WTC11 (cell line): ENCODE results near the gene DMXL1. TPM values are rescaled to one million over a fixed set of nuclear protein-coding genes. Genes with fewer than 3 reads are reported as not detected.

Experiments
- ATAC-seq: fragments of 200-7000 bp; cut with Tn5 transposase; 2 replicates; pipeline ENCODE4 v1.10.0; 2021; ENCODE audit warnings: mild to moderate bottlenecking, moderate library complexity
- CTCF ChIA-PET: fragments of 300-600 bp; sonication (Branson Sonifier 250); formaldehyde crosslinking; loops from one replicate; lab custom pipeline; 2021; ENCODE audit warnings: antibody characterized with exemption; lab: Charles Lee
- POLR2A ChIA-PET: fragments of 350-600 bp; sonication (Branson Sonifier 250); formaldehyde crosslinking; loops from one replicate; lab custom pipeline; 2021; ENCODE audit warnings: antibody characterized with exemption; lab: Charles Lee
- DNase-seq: peaks from one replicate; pipeline ENCODE4 v3.0.0; 2021; ENCODE audit warnings: low spot score
- H3K27ac Mint-ChIP-seq: 2 replicates; pipeline ENCODE4 v1.8.0; 2021; ENCODE audit warnings: mixed read lengths
- H3K27me3 Mint-ChIP-seq: 2 replicates; pipeline ENCODE4 v1.8.0; 2021; ENCODE audit warnings: low read depth, mild to moderate bottlenecking, moderate library complexity, mixed read lengths
- H3K36me3 Mint-ChIP-seq: 2 replicates; pipeline ENCODE4 v1.8.0; 2021; ENCODE audit warnings: mixed read lengths
- H3K4me1 Mint-ChIP-seq: 2 replicates; pipeline ENCODE4 v1.8.0; 2022; ENCODE audit warnings: mixed read lengths
- H3K4me3 Mint-ChIP-seq: 2 replicates; pipeline ENCODE4 v1.8.0; 2021; ENCODE audit warnings: mild to moderate bottlenecking, moderate library complexity, mixed read lengths
- H3K9me3 Mint-ChIP-seq: 2 replicates; pipeline ENCODE4 v1.8.0; 2021; ENCODE audit warnings: mixed read lengths
- CREB1 ChIP-seq: sonication (generic); formaldehyde crosslinking; IDR thresholded peaks from 2 replicates; pipeline ENCODE4 v1.8.0; 2023; ENCODE audit warnings: mild to moderate bottlenecking, missing genetic modification reagents
- CREM ChIP-seq: sonication (generic); formaldehyde crosslinking; IDR thresholded peaks from 2 replicates; pipeline ENCODE4 v1.8.1; 2022; ENCODE audit warnings: mild to moderate bottlenecking, missing genetic modification reagents, moderate library complexity
- FOXK1 ChIP-seq: sonication (generic); formaldehyde crosslinking; IDR thresholded peaks from 2 replicates; pipeline ENCODE4 v1.8.0; 2022; ENCODE audit warnings: mild to moderate bottlenecking, moderate library complexity, missing genetic modification reagents
- ZNF138 ChIP-seq: sonication (generic); formaldehyde crosslinking; conservative IDR thresholded peaks from 2 replicates; pipeline ENCODE4 v1.8.1; 2022; ENCODE audit warnings: mild to moderate bottlenecking, moderate library complexity, missing genetic modification reagents
- ZNF263 ChIP-seq: sonication (generic); formaldehyde crosslinking; IDR thresholded peaks from 2 replicates; pipeline ENCODE4 v1.8.1; 2022; ENCODE audit warnings: low read depth, mild to moderate bottlenecking, moderate library complexity, missing genetic modification reagents
- total RNA-seq: library from RNA; stranded (reverse); gene quantifications from 3 replicates; pipeline ENCODE4 v1.2.3, GENCODE V29; 2021
- TF ChIP-seq, protein P1 (sequence below): sonication (generic); formaldehyde crosslinking; IDR thresholded peaks from 2 replicates; pipeline ENCODE4 v1.8.0; 2023; ENCODE audit warnings: missing genetic modification reagents, mild to moderate bottlenecking, borderline replicate concordance
- TF ChIP-seq, protein P2 (sequence below): sonication (generic); formaldehyde crosslinking; IDR thresholded peaks from 2 replicates; pipeline ENCODE4 v1.8.0; 2022; ENCODE audit warnings: missing genetic modification reagents
- TF ChIP-seq, protein P3 (sequence below): fragments of 250-450 bp; sonication (Bioruptor Pico); IDR thresholded peaks from 2 replicates; pipeline ENCODE4 v2.1.2; 2022; ENCODE audit warnings: mild to moderate bottlenecking, moderate library complexity
- TF ChIP-seq, protein P4 (sequence below): sonication (generic); formaldehyde crosslinking; IDR thresholded peaks from 2 replicates; pipeline ENCODE4 v1.8.1; 2022; ENCODE audit warnings: missing genetic modification reagents, borderline replicate concordance
- TF ChIP-seq, protein P5 (sequence below): sonication (generic); formaldehyde crosslinking; IDR thresholded peaks from 2 replicates; pipeline ENCODE4 v1.8.1; 2023; ENCODE audit warnings: mild to moderate bottlenecking, missing genetic modification reagents, moderate library complexity
- TF ChIP-seq, protein P6 (sequence below): sonication (generic); formaldehyde crosslinking; IDR thresholded peaks from 2 replicates; pipeline ENCODE4 v1.8.0; 2023; ENCODE audit warnings: mild to moderate bottlenecking, missing genetic modification reagents

DMXL1 gene
- total RNA-seq, 1 experiment from 2014 or later, result 43.7 TPM

DNA sequence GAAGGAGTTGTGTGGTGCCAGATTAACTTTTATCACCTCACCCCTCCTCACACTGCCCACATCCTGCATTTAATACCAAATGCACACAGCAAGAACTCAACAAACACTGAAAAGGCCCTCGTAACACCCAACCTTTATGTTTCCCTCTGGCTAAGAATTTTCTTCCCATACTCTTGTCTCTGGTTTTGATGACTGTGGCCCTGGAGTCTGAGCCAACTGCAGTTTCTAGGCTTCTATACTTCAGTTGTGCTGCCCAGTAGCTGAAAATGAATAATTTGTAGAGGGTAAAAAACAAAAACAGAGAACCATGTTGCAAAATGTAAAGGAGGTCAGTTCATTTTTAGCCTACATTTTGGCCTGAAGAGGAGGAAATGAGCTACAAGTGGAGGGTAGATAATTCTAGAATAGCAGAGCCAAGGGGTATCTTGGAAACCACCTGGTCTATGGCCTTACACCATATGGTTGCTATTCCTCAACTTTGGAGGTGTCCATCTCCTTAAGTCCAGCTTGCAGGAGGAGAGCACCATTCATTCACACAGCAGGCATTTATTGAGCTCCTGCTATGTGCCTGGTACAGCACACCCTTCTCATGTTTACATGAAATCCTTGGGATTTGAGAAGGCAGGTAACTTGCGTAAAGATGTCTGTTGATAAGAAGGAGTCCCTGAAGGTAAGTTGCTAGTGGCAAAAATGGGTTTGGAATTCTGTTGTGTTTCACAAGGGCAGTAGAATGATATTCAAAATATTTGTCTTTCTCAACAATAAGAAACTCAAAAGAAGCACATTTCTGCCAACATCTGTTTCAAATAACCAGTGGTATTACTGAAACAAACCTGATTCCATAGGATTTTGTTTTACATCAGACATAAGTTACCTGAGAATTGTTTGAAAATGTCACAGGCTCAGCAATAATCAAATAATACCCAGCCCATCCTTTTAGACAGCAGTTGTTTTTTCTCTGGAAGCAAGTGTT, 201.2 kb downstream of the DMXL1 start:
- Mint-ChIP-seq H3K27me3 (peaks cover 18% of the 10 kb centered on the region), H3K9me3 (no peaks in the 10 kb centered on the region), H3K4me1 (peaks cover 53% of the 10 kb centered on the region), H3K27ac (no peak overlapping the region), H3K36me3 (no peaks in the 10 kb centered on the region), H3K4me3 (no peak overlapping the region)
- ChIA-PET CTCF (interaction anchor here (1.3 to 1.6 kb wide), 2 partner anchors 140 to 284 kb away, joined by 5 to 6 read pairs; no protein-coding TSS in a partner anchor), POLR2A (interaction anchor here (1.0 kb wide), 1 partner anchor 52 kb away, joined by 3 read pairs; no protein-coding TSS in a partner anchor)
- ATAC-seq (no peak), DNase-seq (no peak)
- no peak for TF ChIP-seq CREM
- TF ChIP-seq, protein P1, sequence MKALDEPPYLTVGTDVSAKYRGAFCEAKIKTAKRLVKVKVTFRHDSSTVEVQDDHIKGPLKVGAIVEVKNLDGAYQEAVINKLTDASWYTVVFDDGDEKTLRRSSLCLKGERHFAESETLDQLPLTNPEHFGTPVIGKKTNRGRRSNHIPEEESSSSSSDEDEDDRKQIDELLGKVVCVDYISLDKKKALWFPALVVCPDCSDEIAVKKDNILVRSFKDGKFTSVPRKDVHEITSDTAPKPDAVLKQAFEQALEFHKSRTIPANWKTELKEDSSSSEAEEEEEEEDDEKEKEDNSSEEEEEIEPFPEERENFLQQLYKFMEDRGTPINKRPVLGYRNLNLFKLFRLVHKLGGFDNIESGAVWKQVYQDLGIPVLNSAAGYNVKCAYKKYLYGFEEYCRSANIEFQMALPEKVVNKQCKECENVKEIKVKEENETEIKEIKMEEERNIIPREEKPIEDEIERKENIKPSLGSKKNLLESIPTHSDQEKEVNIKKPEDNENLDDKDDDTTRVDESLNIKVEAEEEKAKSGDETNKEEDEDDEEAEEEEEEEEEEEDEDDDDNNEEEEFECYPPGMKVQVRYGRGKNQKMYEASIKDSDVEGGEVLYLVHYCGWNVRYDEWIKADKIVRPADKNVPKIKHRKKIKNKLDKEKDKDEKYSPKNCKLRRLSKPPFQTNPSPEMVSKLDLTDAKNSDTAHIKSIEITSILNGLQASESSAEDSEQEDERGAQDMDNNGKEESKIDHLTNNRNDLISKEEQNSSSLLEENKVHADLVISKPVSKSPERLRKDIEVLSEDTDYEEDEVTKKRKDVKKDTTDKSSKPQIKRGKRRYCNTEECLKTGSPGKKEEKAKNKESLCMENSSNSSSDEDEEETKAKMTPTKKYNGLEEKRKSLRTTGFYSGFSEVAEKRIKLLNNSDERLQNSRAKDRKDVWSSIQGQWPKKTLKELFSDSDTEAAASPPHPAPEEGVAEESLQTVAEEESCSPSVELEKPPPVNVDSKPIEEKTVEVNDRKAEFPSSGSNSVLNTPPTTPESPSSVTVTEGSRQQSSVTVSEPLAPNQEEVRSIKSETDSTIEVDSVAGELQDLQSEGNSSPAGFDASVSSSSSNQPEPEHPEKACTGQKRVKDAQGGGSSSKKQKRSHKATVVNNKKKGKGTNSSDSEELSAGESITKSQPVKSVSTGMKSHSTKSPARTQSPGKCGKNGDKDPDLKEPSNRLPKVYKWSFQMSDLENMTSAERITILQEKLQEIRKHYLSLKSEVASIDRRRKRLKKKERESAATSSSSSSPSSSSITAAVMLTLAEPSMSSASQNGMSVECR (CRISPR knock-in tag), result no peak

DNA sequence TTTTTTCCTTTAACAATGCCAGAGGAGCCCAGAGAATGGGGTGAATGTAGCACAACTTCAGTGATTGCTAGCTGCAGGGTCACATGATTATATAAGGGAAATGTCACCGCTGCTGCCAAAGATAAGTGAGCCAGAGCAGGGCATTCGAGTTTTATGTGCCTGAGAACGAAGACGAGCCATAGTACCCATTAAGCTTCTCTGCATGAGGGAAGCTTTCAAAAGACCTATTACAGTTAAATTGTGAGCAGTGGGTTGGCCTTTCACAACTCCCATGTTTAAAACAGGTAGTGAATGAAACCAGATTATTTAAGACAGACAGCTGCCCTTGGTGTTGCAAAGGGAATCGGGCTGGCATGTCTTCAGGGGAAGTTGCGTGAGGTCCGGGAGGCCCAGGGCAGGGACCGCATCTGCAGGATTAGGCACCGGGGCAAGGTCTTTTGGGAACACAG, 202.5 kb downstream of the DMXL1 start:
- peaks cover 9% of the 10 kb centered on the region; the same call in 1 of the 2 replicates for H3K27me3 Mint-ChIP-seq
- H3K4me1 Mint-ChIP-seq, result peaks cover 50% of the 10 kb centered on the region
- DNase-seq (no peak), ATAC-seq (no peak)
- ChIA-PET POLR2A (interaction anchor here (1.0 kb wide), 1 partner anchor 51 kb away, joined by 3 read pairs; no protein-coding TSS in a partner anchor), CTCF (interaction anchor here (1.3 to 1.6 kb wide), 3 partner anchors 61 to 286 kb away, joined by 3 to 6 read pairs (median 5); no protein-coding TSS in a partner anchor)
- no peak overlapping the region for H3K27ac Mint-ChIP-seq
- H3K9me3 Mint-ChIP-seq, result no peaks in the 10 kb centered on the region
- H3K36me3 Mint-ChIP-seq, result no peaks in the 10 kb centered on the region
- no peak overlapping the region for H3K4me3 Mint-ChIP-seq
- TF ChIP-seq, protein P2, sequence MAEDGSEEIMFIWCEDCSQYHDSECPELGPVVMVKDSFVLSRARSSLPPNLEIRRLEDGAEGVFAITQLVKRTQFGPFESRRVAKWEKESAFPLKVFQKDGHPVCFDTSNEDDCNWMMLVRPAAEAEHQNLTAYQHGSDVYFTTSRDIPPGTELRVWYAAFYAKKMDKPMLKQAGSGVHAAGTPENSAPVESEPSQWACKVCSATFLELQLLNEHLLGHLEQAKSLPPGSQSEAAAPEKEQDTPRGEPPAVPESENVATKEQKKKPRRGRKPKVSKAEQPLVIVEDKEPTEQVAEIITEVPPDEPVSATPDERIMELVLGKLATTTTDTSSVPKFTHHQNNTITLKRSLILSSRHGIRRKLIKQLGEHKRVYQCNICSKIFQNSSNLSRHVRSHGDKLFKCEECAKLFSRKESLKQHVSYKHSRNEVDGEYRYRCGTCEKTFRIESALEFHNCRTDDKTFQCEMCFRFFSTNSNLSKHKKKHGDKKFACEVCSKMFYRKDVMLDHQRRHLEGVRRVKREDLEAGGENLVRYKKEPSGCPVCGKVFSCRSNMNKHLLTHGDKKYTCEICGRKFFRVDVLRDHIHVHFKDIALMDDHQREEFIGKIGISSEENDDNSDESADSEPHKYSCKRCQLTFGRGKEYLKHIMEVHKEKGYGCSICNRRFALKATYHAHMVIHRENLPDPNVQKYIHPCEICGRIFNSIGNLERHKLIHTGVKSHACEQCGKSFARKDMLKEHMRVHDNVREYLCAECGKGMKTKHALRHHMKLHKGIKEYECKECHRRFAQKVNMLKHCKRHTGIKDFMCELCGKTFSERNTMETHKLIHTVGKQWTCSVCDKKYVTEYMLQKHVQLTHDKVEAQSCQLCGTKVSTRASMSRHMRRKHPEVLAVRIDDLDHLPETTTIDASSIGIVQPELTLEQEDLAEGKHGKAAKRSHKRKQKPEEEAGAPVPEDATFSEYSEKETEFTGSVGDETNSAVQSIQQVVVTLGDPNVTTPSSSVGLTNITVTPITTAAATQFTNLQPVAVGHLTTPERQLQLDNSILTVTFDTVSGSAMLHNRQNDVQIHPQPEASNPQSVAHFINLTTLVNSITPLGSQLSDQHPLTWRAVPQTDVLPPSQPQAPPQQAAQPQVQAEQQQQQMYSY (CRISPR knock-in tag), result no peak
- TF ChIP-seq, protein P3, sequence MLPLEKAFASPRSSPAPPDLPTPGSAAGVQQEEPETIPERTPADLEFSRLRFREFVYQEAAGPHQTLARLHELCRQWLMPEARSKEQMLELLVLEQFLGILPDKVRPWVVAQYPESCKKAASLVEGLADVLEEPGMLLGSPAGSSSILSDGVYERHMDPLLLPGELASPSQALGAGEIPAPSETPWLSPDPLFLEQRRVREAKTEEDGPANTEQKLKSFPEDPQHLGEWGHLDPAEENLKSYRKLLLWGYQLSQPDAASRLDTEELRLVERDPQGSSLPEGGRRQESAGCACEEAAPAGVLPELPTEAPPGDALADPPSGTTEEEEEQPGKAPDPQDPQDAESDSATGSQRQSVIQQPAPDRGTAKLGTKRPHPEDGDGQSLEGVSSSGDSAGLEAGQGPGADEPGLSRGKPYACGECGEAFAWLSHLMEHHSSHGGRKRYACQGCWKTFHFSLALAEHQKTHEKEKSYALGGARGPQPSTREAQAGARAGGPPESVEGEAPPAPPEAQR (CRISPR knock-in tag), result no peak
- TF ChIP-seq, protein P1 (CRISPR knock-in tag), result no peak
- TF ChIP-seq, protein P4, sequence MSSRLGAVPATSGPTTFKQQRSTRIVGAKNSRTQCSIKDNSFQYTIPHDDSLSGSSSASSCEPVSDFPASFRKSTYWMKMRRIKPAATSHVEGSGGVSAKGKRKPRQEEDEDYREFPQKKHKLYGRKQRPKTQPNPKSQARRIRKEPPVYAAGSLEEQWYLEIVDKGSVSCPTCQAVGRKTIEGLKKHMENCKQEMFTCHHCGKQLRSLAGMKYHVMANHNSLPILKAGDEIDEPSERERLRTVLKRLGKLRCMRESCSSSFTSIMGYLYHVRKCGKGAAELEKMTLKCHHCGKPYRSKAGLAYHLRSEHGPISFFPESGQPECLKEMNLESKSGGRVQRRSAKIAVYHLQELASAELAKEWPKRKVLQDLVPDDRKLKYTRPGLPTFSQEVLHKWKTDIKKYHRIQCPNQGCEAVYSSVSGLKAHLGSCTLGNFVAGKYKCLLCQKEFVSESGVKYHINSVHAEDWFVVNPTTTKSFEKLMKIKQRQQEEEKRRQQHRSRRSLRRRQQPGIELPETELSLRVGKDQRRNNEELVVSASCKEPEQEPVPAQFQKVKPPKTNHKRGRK, result no peak
- TF ChIP-seq, protein P5, sequence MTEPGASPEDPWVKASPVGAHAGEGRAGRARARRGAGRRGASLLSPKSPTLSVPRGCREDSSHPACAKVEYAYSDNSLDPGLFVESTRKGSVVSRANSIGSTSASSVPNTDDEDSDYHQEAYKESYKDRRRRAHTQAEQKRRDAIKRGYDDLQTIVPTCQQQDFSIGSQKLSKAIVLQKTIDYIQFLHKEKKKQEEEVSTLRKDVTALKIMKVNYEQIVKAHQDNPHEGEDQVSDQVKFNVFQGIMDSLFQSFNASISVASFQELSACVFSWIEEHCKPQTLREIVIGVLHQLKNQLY (CRISPR knock-in tag), result no peak
- no peak for TF ChIP-seq CREB1 (CRISPR knock-in tag)
- no peak for TF ChIP-seq ZNF263 (CRISPR knock-in tag)
- TF ChIP-seq, protein P6, sequence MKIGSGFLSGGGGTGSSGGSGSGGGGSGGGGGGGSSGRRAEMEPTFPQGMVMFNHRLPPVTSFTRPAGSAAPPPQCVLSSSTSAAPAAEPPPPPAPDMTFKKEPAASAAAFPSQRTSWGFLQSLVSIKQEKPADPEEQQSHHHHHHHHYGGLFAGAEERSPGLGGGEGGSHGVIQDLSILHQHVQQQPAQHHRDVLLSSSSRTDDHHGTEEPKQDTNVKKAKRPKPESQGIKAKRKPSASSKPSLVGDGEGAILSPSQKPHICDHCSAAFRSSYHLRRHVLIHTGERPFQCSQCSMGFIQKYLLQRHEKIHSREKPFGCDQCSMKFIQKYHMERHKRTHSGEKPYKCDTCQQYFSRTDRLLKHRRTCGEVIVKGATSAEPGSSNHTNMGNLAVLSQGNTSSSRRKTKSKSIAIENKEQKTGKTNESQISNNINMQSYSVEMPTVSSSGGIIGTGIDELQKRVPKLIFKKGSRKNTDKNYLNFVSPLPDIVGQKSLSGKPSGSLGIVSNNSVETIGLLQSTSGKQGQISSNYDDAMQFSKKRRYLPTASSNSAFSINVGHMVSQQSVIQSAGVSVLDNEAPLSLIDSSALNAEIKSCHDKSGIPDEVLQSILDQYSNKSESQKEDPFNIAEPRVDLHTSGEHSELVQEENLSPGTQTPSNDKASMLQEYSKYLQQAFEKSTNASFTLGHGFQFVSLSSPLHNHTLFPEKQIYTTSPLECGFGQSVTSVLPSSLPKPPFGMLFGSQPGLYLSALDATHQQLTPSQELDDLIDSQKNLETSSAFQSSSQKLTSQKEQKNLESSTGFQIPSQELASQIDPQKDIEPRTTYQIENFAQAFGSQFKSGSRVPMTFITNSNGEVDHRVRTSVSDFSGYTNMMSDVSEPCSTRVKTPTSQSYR (CRISPR knock-in tag), result no peak
- TF ChIP-seq ZNF138, result no peak
- no peak for TF ChIP-seq FOXK1 (CRISPR knock-in tag)
